ENCODE measurements around the gene DISP2. TPM values are rescaled to one million over a fixed set of nuclear protein-coding genes. Genes with fewer than 3 reads are reported as not detected.
A peak's percentile ranks its signal among the peaks of the same experiment; 100 is the strongest.

Gene DISP2
- total and polyA plus RNA-seq, 9 of the 15 experiments (the other 6 are each of a cell fraction or from before 2014, with no cell fraction given), result 0.06 to 0.89 (median 0.15) TPM; not detected in 1

DNA sequence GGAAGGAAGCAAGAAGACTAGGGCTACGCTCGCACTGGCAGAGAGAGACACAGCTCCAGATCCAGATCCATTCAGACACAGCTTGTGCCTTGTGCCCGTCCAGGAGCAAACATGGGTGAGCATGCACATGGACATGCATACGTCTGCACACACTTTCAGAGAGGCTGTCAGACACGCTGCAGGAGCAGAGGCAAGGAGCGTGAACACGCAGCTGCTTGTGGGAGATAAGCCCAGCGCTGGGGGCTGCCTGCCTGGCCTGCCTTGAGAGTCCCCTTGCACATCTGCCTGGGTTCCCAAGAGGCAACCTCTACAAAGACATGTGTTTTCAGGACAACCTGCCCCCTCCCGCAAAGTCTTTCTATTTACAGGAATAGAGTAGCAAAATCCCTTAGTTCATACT, 69.2 kb downstream of the DISP2 start (continued):
- TF ChIP-seq ZNF407 (IDR thresholded peaks at IDR 0.05; ENCODE audit: low read depth) (no peak), PHB2 (IDR thresholded peaks at IDR 0.05; ENCODE audit: low read depth) (no peak), IRF1 (CRISPR knock-in tag; IDR thresholded peaks at IDR 0.05; ENCODE audit: borderline replicate concordance) (no peak), CHAMP1 (IDR thresholded peaks at IDR 0.05) (no peak), MTA2 (IDR thresholded peaks at IDR 0.05; ENCODE audit: low read depth) (peak; percentile 85), MTF1 (CRISPR knock-in tag; IDR thresholded peaks at IDR 0.05; ENCODE audit: borderline replicate concordance) (no peak), ZNF24 (IDR thresholded peaks at IDR 0.05) (no peak), ARHGAP35 (IDR thresholded peaks at IDR 0.05; ENCODE audit: partially characterized antibody) (no peak), ZNF134 (CRISPR knock-in tag; conservative IDR thresholded peaks at IDR 0.05) (no peak), HDAC6 (IDR thresholded peaks at IDR 0.05; ENCODE audit: low read depth, low read length) (no peak), ZNF449 (CRISPR knock-in tag; IDR thresholded peaks at IDR 0.05) (no peak), POLR3G (IDR thresholded peaks at IDR 0.05; ENCODE audit: extremely low read depth, insufficient read length, insufficient replicate concordance) (no peak), PHTF2 (CRISPR knock-in tag; IDR thresholded peaks at IDR 0.05) (no peak), ZNF583 (CRISPR knock-in tag; IDR thresholded peaks at IDR 0.05) (no peak), NFATC3 (IDR thresholded peaks at IDR 0.05) (no peak), KAT8 (IDR thresholded peaks at IDR 0.05; ENCODE audit: low read depth) (no peak), SMAD1 (IDR thresholded peaks at IDR 0.05; ENCODE audit: low read depth, low read length, partially characterized antibody) (no peak), MECOM (CRISPR knock-in tag; IDR thresholded peaks at IDR 0.05) (no peak), ERF (CRISPR knock-in tag; IDR thresholded peaks at IDR 0.05) (no peak)

Measured in K562 (cell line).